Muscle of leg (tissue), 16 donors: ENCODE data around the gene SLC35B4. TPM values are rescaled to one million over a fixed set of nuclear protein-coding genes. Genes with fewer than 3 reads are reported as not detected.

Source experiments
- DNase-seq: peaks from one replicate; pipeline ENCODE4 v3.0.0; 2013
- H3K27ac ChIP-seq: one replicate; pipeline ENCODE4 v1.5.1; 2013; ENCODE audit warnings: mild to moderate bottlenecking, low read length, control low read depth
- H3K27me3 ChIP-seq: one replicate; pipeline ENCODE4 v1.6.1; 2013; ENCODE audit warnings: low read length; ENCODE audit not compliant: control insufficient read depth, insufficient read depth
- H3K36me3 ChIP-seq: one replicate; pipeline ENCODE4 v1.6.1; 2013; ENCODE audit warnings: low read length; ENCODE audit not compliant: control insufficient read depth, insufficient read depth
- H3K4me1 ChIP-seq: one replicate; pipeline ENCODE4 v1.6.1; 2013; ENCODE audit warnings: low read length; ENCODE audit not compliant: control insufficient read depth, insufficient read depth
- H3K4me3 ChIP-seq: one replicate; pipeline ENCODE4 v1.5.1; 2013; ENCODE audit warnings: low read length, control low read depth
- H3K9me3 ChIP-seq: replicated peaks from 2 replicates; pipeline ENCODE4 v1.6.1; 2013; ENCODE audit warnings: low read depth, low read length; ENCODE audit not compliant: control insufficient read depth
- WGBS: methylation state at CpG from one replicate; pipeline ENCODE4 v1.1.5; 2013; ENCODE audit warnings: missing lambda C conversion rate; ENCODE audit not compliant: insufficient coverage; 5-methylcytosine and 5-hydroxymethylcytosine counted together
- long read RNA-seq, 11 donors: transcript quantifications; one replicate each; lab custom pipeline, GENCODE V29; 2026
- polyA plus RNA-seq, 8 donors: library from polyadenylated mRNA; unstranded; fragments of 120-200 nt; gene quantifications; one replicate each; pipeline versions ENCODE4 v1.2.1 to v1.2.3, GENCODE V29; 2013; ENCODE audit warnings: inconsistent platforms in 1 of 8, low replicate concordance in 1 of 8; ENCODE audit not compliant: insufficient read length in 8 of 8, insufficient read depth in 1 of 8
- total RNA-seq: library from RNA; stranded (reverse); fragments of 120-200 nt; gene quantifications from one replicate; pipeline ENCODE4 v1.2.4, GENCODE V29; 2013

The SLC35B4 gene, protein sequence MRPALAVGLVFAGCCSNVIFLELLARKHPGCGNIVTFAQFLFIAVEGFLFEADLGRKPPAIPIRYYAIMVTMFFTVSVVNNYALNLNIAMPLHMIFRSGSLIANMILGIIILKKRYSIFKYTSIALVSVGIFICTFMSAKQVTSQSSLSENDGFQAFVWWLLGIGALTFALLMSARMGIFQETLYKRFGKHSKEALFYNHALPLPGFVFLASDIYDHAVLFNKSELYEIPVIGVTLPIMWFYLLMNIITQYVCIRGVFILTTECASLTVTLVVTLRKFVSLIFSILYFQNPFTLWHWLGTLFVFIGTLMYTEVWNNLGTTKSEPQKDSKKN
- total RNA-seq (9.4 TPM), polyA plus RNA-seq (10 to 100 TPM in 5 of 8 donors, 1 to 10 TPM in 3; 8.2 to 12.0 (median 10.3) TPM)
- long read RNA-seq, donor 1, full-length matches to known transcripts, result 2 of 2 reads
- long read RNA-seq, donor 1, partial matches to known transcripts, result 0 of 2 reads
- long read RNA-seq, donor 1, other reads (novel, unspliced or antisense), result 0 of 2 reads
- long read RNA-seq, donor 2, result 0 reads
- long read RNA-seq, donor 3, full-length matches to known transcripts, result 4 of 4 reads
- long read RNA-seq, donor 3, partial matches to known transcripts, result 0 of 4 reads
- long read RNA-seq, donor 3, other reads (novel, unspliced or antisense), result 0 of 4 reads
- long read RNA-seq, donor 4, full-length matches to known transcripts, result 1 of 1 reads
- long read RNA-seq, donor 4, partial matches to known transcripts, result 0 of 1 reads
- long read RNA-seq, donor 4, other reads (novel, unspliced or antisense), result 0 of 1 reads
- long read RNA-seq, donor 5, full-length matches to known transcripts, result 14 of 14 reads
- long read RNA-seq, donor 5, partial matches to known transcripts, result 0 of 14 reads
- long read RNA-seq, donor 5, other reads (novel, unspliced or antisense), result 0 of 14 reads
- long read RNA-seq, donor 6, full-length matches to known transcripts, result 6 of 6 reads
- long read RNA-seq, donor 6, partial matches to known transcripts, result 0 of 6 reads
- long read RNA-seq, donor 6, other reads (novel, unspliced or antisense), result 0 of 6 reads
- long read RNA-seq, donor 7, full-length matches to known transcripts, result 2 of 2 reads
- long read RNA-seq, donor 7, partial matches to known transcripts, result 0 of 2 reads
- long read RNA-seq, donor 7, other reads (novel, unspliced or antisense), result 0 of 2 reads
- long read RNA-seq, donor 8, full-length matches to known transcripts, result 2 of 2 reads
- long read RNA-seq, donor 8, partial matches to known transcripts, result 0 of 2 reads
- long read RNA-seq, donor 8, other reads (novel, unspliced or antisense), result 0 of 2 reads
- long read RNA-seq, donor 9, full-length matches to known transcripts, result 2 of 2 reads
- long read RNA-seq, donor 9, partial matches to known transcripts, result 0 of 2 reads
- long read RNA-seq, donor 9, other reads (novel, unspliced or antisense), result 0 of 2 reads
- long read RNA-seq, donor 10, full-length matches to known transcripts, result 7 of 7 reads
- long read RNA-seq, donor 10, partial matches to known transcripts, result 0 of 7 reads
- long read RNA-seq, donor 10, other reads (novel, unspliced or antisense), result 0 of 7 reads
- long read RNA-seq, donor 11, full-length matches to known transcripts, result 3 of 3 reads
- long read RNA-seq, donor 11, partial matches to known transcripts, result 0 of 3 reads
- long read RNA-seq, donor 11, other reads (novel, unspliced or antisense), result 0 of 3 reads

GRCh38 chr7:134316539-134317344, at the start of gene SLC35B4:
Gene SLC35B4, minus strand, starts transcription at chr7:134316930. Its CDS starts 179 bp downstream, at chr7:134316751.
- under 1% methylated on average over 63 of the region's 69 CpGs for WGBS
- peak within 1 kb of the TSS; percentile 90 for H3K4me3 ChIP-seq
- no peaks in the 10 kb centered on the region for H3K27me3 ChIP-seq
- H3K36me3 ChIP-seq, result peaks cover 1% of the 10 kb centered on the region
- peaks cover 10% of the 10 kb centered on the region for H3K4me1 ChIP-seq
- peak; percentile 99 for DNase-seq
- H3K27ac ChIP-seq, result peak within 1 kb of the TSS; percentile 85
- H3K9me3 ChIP-seq, result no peaks in the 10 kb centered on the region

GRCh38 chr7:134366481-134366880, 49.8 kb upstream of the SLC35B4 start:
- H3K9me3 ChIP-seq, result no peaks in the 10 kb centered on the region
- WGBS, result 100% methylated on average over 1 of the region's 1 CpG

DNA sequence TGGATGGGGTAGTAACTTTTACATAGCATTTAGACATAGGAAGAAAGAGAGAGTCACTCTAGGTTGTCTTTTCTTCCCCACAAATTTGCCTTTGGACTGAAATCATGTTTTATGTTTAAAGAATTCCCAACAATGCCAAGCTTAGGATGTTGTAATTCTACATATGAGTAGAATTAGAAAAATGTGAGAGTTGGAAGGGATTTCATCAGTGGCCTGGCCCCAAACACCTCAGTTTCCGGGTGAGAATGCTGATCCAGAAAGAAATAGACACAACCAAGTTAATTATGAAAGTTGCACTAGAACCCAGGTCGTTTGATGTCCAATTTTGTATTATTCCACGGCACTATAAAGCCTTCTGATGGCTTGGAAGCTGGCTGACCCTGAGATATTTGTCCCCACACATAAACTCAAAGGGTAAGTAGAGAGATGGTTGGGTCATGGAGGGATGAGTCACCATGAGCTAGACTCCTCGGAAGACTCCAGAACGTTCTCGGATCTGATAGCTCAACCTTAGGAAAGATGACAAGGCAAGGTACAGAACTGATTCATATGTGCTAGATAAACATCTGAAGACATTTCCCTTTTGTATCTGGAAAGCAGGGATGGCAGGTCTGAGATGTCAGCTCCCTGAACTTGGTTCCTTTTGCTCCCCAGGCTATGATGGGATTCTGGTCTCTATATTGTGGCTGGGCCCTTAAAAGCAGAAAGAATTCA, 48.8 kb upstream of the SLC35B4 start:
- Histone ChIP-seq H3K27ac (no peak overlapping the region), H3K4me3 (no peak overlapping the region), H3K9me3 (no peaks in the 10 kb centered on the region), H3K36me3 (no peaks in the 10 kb centered on the region), H3K27me3 (no peaks in the 10 kb centered on the region), H3K4me1 (no peaks in the 10 kb centered on the region)
- 95% methylated on average over 4 of the region's 6 CpGs for WGBS
- no peak for DNase-seq

More at GRCh38 chr7:134366481-134366880, 49.8 kb upstream of the SLC35B4 start:
- Histone ChIP-seq H3K4me1 (no peaks in the 10 kb centered on the region), H3K36me3 (no peaks in the 10 kb centered on the region), H3K27ac (no peak overlapping the region), H3K27me3 (no peaks in the 10 kb centered on the region), H3K4me3 (no peak overlapping the region)
- DNase-seq, result no peak

- H3K27me3 ChIP-seq, result no peaks in the 10 kb centered on the region
- H3K4me1 ChIP-seq, result no peaks in the 10 kb centered on the region
- no peak overlapping the region for H3K27ac ChIP-seq
- no peaks in the 10 kb centered on the region for H3K9me3 ChIP-seq
- H3K4me3 ChIP-seq, result no peak overlapping the region
- H3K36me3 ChIP-seq, result no peaks in the 10 kb centered on the region
- DNase-seq, result no peak
These were observed 47.9 kb upstream of the SLC35B4 start for GRCh38 chr7:134364619-134365037.

- H3K4me3 ChIP-seq, result no peak overlapping the region
- H3K36me3 ChIP-seq, result no peaks in the 10 kb centered on the region
- H3K27ac ChIP-seq, result no peak overlapping the region
- DNase-seq, result no peak
- no peaks in the 10 kb centered on the region for H3K4me1 ChIP-seq
- H3K9me3 ChIP-seq, result no peaks in the 10 kb centered on the region
- H3K27me3 ChIP-seq, result no peaks in the 10 kb centered on the region
- WGBS, result 73% methylated on average over 3 of the region's 8 CpGs
These were observed 46.1 kb upstream of the SLC35B4 start for GRCh38 chr7:134362587-134363483.

GRCh38 chr7:134359787-134360432, 43.2 kb upstream of the SLC35B4 start:
- H3K9me3 ChIP-seq, result no peaks in the 10 kb centered on the region
- no peaks in the 10 kb centered on the region for H3K36me3 ChIP-seq
- no peaks in the 10 kb centered on the region for H3K4me1 ChIP-seq
- H3K27ac ChIP-seq, result no peak overlapping the region
- no peak overlapping the region for H3K4me3 ChIP-seq
- no peak for DNase-seq
- H3K27me3 ChIP-seq, result no peaks in the 10 kb centered on the region
- 44% methylated on average over 2 of the region's 5 CpGs for WGBS

DNA sequence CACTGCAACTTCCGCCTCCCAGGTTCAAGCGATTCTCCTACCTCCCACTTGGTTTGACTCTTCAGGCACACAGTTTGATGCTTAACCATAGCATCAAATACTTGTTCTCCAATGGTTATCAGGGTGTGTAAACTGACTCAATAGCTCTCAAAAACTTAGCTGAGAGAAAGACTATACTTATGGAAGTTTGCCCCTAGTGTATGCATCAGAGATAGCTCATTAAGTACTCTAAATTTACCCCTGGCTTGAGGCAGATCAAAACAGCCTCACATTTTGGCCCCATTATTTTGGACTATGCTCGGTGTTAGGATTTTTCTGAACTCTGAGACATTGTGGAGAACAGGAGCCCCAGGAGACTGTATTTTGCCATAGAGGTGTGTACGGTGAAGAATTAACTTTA, 40.8 kb upstream of the SLC35B4 start:
- H3K36me3 ChIP-seq, result no peaks in the 10 kb centered on the region
- H3K4me3 ChIP-seq, result no peak overlapping the region
- no peak for DNase-seq
- no peaks in the 10 kb centered on the region for H3K9me3 ChIP-seq
- H3K4me1 ChIP-seq, result no peaks in the 10 kb centered on the region
- H3K27me3 ChIP-seq, result no peaks in the 10 kb centered on the region
- no peak overlapping the region for H3K27ac ChIP-seq
- WGBS, result 95% methylated on average over 2 of the region's 4 CpGs
